Activated CD4-positive, alpha-beta T cell treated with anti-CD3 and anti-CD28 coated beads for 4 hours (primary cell): ENCODE measurements around the gene SRPRA.
"Not testable (repeated sequence)": the region's sequence is repeated elsewhere in the genome, so short reads cannot be mapped to it uniquely, and the experiment has no call there.

ENCODE experiments used
- DNase-seq, 2 donors: peaks; one replicate each; pipeline ENCODE4 v3.0.0-alpha.2; 2020

Gene SRPRA

DNA sequence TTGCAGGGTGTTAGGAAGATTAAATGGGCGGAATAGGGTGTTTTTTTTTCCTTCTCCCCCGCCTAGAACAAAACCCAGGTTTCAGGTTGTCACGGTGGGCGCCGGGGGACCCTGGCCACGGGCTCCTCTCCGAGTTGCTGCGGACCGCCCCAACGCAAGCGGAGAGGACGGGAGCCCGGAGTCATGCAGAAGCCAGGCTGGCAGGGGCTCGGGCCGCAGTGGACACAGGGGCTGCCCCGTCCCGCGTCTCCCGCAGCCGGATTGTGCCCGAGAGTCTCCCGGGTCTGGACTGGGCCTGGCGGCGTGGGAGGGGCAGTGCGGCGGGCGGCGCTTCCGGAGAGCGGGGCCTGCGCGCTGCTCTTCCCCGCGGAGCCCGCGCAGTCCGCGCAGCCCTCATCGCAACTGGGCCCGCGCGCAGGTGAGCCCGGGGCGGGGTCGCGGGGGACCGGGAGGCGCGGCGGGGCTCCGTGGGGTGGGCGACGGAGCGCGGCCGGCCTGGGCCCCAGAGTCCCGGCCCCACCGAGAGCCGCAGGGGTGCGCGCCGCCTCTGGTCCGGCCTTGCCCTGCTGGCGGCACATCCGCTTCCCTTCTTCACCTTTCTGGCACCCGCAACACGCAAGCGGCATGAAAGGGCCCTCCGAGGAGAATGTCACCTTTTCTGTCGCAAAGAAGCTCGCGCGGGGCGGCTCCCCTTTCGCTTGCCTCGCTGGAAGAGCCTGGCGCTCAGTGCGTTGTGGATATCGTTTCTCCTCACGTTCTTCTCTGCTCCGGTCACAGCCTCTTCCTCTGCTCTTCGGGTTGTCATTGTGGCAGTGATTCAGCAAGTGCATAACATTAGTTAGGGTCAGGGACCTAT lies 14.3 kb upstream of the SRPRA start, which contains the start of gene TIRAP:
Gene TIRAP (plus strand): TSS at position 358 of the 856 bp plus-strand sequence. CDS start 7,802 bp downstream, outside the sequence.
- DNase-seq = peak; percentile 36 to 51

DNA sequence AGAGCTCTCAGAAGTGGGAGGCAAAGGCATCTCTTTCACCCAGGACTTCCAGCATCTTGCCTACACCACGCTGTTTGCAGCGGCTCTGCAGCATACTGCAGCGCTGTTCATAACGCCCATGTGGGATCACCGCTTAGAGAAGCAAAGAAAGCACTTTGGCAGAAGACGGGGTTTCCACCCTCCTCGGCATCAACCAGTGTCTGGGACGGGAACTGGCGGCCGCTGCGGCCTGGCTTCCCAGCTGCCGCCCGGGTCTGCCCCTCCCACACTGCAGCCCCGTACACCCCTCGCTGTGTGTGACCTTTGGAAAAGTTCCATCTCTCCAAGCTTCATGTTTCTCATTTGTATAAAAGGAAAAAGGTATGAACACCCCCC lies 13.7 kb upstream of the SRPRA start:
- DNase-seq = peak; percentile 28 to 44

DNA sequence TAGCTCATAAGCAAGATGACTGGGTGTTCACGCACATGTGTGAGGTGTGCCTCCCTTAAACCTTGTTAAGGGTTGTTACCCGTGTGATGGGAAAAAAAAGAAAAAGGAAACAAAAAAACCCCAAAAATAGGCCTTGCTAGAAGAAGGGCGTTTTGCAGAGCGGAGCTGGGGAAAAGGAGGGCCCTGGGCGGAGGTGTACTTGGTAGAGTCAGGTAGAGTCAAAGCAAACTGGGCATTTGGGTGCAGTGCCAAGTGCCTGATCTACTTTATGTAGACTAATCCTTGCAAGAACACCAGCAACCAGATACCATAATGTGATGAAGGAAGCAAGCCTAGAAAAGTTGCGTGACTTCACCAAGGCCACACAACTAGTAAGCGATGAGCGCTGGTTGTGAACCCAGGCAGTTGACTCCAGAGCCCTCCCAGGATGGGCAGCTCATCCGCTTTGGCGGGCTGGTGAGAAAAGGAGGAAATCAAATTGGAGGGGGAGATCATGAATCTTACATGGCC lies 13.0 kb upstream of the SRPRA start:
- DNase-seq = no peak

DNA sequence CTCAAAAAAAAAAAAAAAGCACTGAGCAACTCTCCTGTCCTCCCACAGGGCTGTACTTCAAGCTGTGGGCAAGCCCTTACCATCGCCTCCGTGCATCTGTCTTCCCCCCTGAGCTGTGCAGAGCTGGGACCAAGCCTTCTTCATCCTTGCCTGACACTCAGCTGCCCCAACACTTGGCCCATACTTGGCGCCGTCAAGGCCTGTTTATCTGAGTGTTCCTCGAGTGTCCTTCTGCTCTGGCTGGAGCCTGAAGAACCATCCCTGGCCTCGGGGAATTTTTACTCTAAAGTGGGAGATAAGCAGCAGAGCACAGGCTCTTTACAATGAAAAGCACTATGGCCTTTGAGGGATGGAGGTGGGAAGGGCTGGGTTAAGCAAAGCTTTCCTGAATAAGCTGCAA lies 12.6 kb upstream of the SRPRA start:
- no peak for DNase-seq

DNA sequence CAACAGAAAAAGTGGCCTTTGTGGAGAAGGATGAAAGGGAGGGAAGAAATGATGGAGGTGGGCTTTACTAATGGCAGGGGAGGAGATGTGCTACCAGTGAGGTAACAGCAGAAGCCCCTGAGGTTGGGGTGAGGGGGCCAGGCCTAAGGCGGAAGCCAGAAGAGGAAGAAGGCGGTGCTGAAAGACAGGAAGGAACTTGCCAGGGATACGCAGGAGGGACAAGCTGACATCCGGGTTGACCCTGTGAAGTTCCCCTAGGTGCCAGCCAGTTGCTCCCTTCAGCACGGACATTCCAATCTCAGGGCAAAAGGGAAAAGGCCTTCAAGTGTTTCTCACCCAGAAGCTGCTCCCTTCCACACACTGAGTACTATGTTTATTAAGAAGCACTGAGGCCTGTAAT lies 11.9 kb upstream of the SRPRA start:
- DNase-seq = no peak

DNA sequence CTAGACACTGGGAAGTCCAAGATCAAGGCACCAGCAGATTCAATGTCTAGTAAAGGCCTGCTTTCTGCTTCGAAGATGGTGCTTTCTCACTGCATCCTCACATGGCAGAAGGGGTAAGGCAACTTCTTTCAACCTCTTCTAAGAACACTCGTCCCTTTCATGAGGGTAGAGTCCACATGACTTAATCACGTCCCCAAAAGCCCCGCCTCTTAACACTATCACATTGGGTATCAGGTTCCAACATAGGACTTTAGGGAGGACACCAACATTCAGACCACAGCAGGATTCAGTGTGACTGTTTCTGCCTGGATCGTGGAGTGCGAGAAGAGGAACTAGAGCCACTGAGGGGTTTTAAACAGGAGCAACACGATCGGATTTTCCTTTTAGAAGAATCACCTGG lies 10.5 kb upstream of the SRPRA start:
- DNase-seq = no peak

DNA sequence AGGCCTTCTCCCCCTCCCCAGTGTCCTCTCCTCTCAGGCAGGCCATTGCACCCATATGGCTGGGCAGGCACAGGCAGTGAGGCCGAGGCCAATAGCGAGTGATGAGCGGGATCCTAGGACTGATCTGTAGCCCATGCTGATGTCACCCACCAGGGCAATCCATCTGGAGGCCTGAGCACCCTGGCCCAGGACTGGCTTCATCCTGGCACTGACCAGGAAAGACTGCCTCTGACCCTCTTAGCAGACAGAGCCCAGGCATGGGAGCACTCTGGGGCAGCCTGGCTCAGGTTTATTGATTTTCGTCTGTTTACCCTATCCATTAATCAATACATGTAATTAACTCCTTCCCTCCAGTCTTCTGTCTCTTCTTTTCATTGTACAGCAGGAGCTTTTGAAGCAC lies 9.1 kb upstream of the SRPRA start:
- no peak for DNase-seq

DNA sequence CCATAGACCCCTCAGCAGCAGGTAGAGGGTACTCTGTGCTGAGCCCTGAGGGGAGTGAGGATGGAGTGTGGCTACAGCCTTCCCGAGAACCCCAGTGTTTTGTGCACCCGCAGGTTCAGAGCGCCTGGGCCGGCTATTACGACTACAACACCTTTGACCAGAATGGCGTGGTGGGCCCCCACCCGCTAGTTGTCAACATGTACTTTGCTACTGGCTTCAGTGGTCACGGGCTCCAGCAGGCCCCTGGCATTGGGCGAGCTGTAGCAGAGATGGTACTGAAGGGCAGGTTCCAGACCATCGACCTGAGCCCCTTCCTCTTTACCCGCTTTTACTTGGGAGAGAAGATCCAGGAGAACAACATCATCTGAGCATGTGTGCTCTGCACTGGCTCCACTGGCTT lies 8.6 kb upstream of the SRPRA start:
- DNase-seq = no peak

DNA sequence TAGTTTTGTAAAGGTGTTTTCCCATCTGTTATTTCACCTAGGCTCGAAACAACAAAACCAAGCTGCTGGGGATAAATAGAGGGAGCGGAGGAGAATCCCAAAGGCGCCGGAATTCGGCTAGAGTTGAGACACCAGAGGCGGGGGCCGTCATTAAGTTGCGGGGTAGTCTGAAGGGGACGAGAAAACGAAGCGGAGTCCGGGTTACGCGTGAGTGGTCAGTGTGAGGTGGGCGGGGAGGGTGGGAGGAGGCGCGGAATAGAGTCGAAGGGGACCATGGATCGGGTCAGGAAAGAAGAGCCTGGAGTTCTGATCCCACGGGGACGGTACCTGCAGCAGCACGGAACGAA lies 361 bp downstream of the SRPRA start:
- DNase-seq = no peak

DNA sequence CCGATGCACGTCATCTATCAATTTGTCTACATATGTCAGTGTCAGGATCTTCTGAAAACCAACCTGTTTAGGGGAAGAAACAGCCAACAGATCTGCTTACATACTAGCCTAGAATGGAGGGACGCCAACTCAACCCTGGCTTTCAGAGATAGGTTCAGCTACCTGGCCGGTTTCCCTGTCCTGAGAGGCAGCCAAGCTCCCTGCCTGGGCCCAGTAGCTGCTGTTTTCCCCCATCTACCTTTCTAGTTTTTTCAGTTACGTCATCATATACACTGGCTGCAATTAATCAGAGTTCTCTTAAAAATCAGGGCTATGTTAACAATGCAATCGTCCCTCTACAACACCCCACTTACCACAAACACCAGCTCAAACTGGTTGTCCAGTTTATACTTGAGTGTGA lies 1.0 kb downstream of the SRPRA start:
- DNase-seq = no peak

DNA sequence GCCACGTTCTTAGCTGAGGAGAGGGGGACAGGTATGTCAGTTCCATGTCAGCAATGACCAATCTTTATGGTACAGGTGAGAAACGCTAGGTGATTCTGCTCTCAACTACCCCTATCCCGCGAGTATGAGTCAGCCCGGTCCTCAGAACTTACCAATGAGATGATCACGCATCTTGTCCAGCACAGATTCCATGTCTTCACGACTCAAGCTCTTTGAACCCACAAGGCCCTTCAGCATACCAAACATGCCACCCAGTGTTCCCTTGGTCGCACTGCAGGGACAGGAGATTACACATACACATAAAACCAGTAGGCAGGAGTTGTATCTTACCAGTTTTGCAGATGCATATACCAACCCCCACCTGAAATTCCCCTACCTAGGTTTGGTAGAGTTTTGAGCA lies 2.9 kb downstream of the SRPRA start:
- DNase-seq = no peak

DNA sequence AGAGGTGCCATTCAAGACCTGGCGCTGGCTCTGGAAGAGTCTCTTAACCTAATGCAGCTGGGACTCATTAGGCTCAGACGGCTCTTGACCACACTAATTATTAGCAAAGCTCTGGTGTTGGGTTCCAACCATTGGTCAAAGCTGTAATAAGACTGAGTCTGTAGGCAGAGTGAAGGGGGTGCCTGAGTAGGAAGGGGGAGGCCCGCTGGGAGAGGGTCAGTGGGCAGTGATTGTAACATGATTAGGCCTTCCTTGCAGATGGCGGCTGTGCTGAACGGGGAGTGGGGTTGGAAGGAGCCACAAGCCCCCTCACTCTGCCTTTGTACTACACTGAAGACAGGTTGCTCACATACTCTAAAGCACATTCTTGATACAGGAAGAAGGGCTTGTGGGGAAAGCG lies 5.2 kb downstream of the SRPRA start:
- DNase-seq = no peak

DNA sequence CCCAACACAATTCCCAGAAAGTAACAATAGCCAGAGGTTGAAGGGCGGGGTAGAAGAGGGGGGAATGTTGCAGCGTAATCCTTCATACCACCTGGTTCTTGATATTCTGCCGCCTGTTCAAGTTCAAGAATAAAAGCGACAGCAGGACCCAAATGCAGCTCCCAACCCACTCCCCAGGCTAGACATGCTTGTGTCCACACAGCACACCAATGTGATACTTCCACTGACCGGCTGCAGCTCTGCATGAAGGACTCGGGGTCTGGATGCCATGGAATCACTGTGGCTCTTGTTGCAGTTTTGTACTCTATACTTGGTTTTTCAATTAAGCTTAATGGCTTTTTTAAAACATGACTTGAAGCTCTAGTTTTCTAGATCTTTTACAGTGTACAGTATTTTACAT lies 6.5 kb downstream of the SRPRA start:
- no peak for DNase-seq

DNA sequence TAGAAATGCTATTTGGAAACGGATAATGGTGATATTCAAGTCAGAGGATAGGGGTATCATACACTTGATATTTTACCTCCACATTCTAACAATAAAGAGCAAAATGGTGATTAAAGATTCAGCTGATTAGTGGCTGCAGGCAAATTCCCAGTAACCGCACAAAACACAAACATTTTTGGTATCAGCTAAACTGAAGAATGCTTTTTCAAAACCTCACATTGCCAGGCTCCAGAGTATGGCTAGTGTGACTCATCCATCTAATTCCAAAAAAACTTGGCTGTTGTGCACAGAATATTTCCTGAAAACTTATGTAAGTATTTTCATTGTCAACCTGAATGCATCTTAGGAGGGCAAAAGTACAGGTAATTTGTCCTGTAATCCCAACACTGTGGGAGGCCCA lies 10.9 kb downstream of the SRPRA start:
- no peak for DNase-seq

DNA sequence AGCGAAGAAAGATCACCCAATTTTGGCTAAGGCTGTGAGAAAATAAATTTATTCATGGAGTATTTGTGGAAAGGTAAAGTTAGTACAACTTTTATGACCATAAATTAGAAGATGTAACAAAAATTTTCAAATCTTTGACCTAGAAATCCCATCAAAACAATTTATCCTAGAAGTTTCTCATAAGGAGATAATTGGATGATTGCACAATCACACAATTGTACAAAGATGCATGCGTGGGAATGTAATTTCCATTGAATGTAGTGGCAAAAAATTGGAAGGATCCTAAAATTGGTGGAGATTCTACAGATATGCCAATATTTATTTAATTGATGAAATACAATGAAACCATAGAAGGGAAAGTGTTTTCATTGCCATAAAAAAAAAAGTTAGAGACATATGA lies 11.6 kb downstream of the SRPRA start:
- no peak for DNase-seq

DNA sequence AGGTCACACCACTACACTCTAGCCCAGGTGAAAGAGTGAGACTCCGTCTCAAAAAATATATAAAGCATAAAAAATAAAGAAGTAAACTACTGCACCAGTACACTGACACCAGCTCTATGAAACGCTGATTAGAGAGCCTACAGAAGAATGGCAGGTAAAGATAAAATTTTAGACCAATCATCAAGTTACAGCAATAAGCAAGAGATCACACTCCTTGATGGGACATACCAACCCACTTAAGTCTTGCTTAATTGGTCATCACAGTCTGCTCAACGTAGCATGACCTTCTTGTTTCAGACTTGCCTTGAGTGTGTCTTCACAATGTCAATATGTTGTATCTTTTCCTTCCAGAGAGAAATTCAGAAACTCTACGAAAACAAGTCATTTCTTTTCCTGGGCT lies 12.5 kb downstream of the SRPRA start:
- DNase-seq = no peak

DNA sequence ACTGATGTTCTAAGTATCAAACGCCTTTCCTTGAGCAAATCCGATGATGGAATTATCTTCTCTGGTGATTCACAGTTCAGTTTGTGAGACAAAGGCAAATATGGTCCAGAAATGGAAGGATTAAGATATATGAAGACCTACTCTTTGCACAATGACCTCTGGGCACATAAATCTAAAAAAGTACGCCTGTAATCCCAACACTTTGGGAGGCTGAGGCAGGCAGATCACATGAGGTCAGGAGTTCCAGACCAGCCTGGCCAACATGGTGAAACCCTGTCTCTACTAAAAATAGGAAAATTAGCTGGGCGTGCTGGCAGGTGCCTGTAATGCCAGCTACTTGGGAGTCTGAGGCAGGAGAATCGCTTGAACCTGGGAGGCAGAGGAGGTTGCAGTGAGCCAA lies 13.2 kb downstream of the SRPRA start:
- DNase-seq = not testable (repeated sequence)

DNA sequence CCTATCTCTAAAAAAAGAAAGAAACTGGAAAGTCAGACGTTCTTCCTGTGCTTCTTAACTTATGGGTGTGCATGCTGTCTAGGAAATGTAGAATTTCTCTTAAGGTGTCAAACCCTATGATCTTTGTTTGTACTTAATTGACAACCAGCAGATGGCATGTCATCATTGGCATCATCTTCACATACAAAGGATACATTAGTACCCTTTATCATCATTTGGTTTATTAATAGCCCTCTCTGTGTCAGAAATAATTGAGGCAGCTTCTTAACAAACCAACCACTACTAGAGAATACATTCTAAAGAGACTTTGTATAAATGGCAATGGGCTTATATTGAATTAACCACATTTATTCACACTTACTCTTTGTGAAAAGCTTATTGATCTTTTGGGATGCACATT lies 13.9 kb downstream of the SRPRA start:
- no peak for DNase-seq

DNA sequence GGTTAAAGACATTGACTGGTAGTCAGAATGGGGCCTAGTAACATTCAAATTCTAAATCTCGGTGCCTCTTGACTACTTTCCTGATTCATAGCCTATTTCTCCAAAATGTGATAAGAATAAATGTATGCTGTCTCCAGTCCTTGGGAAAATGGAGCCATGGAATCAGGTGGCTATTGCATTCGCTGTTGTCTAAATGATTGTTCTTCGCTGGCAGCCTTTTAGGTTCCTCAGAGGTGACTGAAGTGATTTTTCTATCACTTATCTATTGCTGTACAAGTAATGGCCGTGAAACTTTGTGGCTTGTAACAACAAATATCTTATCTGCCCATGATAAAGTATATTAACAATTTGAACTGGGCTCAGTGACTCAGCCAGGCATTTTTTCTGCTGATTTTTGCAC lies 15.4 kb downstream of the SRPRA start:
- DNase-seq = no peak

DNA sequence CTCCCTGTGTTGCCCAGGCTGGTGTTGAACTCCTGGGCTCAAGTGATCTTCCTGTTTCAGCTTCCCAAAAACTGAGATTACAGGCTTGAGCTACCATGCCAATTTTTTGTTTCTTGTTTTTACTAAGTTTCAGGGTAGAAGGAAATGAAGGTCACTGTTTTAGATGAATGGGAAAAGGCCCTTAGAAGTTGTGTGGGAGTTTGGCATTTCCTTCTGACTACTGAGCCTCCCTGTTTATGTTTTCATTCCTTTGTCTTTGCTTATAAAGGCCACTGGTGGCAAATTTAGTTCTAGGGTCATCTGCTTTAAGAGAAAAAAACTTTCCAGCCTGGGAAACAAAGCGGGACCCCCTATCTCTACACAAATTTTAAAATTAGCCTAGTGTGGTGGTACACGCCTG lies 22.1 kb downstream of the SRPRA start:
- no peak for DNase-seq

DNA sequence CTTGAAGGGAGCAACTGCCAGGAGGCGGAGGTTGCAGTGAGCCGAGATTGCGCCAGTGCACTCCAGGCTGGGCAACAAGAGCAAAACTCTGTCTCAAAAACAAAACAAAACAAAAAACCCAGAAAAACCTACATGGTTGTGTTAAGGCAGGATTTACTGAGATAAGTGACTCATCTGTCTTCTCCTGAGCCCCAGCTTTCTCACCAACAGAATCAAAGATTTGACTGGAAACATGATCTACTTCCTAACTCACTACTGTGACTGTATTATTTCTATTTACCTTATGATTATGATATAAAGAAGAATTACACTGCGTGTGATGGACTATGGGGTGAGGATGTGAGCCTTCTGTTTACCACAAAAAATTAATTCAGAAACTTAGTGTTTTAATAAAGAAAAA lies 35.3 kb downstream of the SRPRA start:
- DNase-seq = no peak

DNA sequence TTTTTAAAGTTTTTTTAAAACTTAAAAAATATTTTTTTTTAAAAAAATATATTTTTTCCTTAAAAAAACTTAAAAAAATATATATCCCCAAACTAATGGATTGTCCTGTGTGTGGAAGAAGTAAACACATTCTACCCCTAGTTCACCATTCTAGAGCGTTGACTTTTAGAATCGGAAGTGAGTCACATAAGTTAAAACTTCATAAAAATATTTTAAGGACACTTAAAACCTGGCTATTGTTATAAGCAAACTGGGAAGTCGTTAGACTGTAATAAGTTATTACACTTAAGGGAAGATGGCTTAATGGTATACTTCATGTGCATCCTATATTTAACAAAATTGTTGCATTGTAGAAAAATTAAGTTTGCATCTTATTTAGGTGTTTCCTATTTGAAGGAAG lies 36.0 kb downstream of the SRPRA start:
- DNase-seq = no peak

DNA sequence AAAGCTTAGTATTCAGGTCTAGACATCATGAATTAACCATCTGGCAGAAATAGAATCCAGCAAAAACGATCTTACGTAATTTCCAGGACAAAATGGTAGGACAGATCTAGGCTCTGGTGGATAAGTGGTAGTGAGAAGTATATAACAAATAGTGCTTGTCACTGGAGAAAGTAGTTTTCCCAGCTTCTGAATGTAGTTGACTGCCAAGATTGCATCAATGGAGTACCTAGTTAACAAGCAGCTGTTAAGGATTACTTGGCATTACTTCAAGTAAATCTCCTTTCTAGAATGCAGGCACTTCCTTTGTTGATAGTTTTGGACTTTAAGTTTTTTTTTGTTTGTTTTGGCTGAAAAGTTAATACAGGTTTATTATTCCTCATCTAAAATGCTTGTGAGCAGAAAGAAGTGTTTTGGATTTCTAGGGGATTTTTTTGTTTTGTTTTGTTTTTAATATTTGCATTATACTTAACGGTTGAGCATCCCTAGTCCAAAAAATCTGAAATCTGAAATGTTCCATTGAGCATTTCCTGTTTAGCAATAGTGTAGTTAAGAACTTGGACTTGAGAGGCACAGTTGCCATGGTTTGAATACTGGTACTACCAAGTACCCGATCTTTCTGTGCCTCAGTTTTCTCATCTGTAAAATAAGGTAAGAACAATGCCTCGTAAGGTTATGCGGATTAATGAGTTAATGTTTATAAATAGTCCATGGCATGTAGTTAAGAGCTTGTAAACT lies 36.8 kb downstream of the SRPRA start:
- no peak for DNase-seq

DNA sequence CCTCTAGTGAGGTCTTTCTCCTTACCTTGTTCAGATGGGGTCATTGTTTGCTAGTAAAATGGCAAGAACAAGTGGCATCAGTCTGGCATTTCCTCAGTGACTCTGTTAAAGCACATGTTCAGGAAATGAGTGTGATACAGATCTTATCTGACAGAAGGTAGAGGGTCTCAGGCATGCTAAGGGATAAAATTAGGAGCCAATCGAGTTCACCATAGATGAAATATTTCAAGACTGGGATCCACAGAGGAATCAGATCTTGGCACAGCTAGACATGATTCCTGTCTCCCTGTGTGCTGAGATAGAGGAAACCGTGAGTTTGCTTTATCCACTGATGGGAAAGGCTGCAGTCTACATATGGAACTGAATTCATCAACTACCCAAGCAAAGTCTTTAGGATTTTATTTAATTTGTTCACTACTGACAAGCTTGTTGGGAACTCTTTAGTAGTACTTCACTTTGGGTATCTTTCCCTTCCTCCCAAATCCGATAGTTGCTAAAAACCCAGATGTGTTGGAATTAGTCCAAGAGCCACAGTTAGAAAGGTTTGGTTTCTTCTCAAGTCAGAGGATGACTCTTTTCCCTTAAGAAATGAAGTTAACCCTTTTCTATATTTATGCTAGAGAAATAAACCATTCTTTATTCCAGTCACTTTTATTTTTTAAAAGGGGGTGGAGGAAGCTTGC lies 38.7 kb downstream of the SRPRA start:
- DNase-seq = no peak
